ENCODE measurements around the gene PIEZO1.

- TF ChIP-seq EZH2 (IDR thresholded peaks at IDR 0.05; ENCODE audit: insufficient read depth, low read length) (no peak), CTCF (IDR thresholded peaks at IDR 0.05; ENCODE audit: insufficient read depth, low read depth, low read length) (no peak)
These were observed 28.5 kb upstream of the PIEZO1 start for GRCh38 chr16:88813269-88814143.

Measured in astrocyte (in vitro differentiated cells and primary cell).